ENCODE results near the gene DNASE1L3. TPM values are rescaled to one million over a fixed set of nuclear protein-coding genes. Genes with fewer than 3 reads are reported as not detected.

Gene DNASE1L3
- total and polyA plus RNA-seq, 2 experiments from 2014 or later: not detected

DNA sequence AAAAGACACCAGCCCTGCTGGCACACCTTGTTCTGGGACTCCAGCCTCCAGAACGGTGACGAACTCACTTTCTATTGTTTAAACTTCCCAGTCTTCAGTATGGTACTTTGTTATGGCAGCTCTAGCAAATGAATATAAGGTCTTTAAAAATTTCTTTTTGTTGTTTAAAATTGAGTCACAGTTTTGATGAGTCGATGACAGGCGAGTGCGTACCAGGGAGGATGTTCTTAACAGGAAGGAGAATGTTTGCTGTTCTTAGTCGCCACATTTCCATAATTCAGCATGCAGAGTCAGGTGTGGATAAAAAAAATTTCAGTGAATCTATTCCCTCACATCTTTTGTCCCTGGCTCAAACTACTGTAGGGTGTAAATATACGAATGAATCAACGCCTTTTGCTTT is 12.4 kb downstream of the DNASE1L3 start (continued):
- TF ChIP-seq ZNF114 (CRISPR knock-in tag; IDR thresholded peaks at IDR 0.05) (no peak), POLR2AphosphoS5 (IDR thresholded peaks at IDR 0.05; ENCODE audit: low read depth) (no peak), ZNF331 (CRISPR knock-in tag; IDR thresholded peaks at IDR 0.05; ENCODE audit: low read depth) (no peak), JUNB (IDR thresholded peaks at IDR 0.05; ENCODE audit: unreplicated experiment) (no peak)
- TF ChIP-seq, protein P1, sequence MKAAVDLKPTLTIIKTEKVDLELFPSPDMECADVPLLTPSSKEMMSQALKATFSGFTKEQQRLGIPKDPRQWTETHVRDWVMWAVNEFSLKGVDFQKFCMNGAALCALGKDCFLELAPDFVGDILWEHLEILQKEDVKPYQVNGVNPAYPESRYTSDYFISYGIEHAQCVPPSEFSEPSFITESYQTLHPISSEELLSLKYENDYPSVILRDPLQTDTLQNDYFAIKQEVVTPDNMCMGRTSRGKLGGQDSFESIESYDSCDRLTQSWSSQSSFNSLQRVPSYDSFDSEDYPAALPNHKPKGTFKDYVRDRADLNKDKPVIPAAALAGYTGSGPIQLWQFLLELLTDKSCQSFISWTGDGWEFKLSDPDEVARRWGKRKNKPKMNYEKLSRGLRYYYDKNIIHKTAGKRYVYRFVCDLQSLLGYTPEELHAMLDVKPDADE (IDR thresholded peaks at IDR 0.05): no peak

DNA sequence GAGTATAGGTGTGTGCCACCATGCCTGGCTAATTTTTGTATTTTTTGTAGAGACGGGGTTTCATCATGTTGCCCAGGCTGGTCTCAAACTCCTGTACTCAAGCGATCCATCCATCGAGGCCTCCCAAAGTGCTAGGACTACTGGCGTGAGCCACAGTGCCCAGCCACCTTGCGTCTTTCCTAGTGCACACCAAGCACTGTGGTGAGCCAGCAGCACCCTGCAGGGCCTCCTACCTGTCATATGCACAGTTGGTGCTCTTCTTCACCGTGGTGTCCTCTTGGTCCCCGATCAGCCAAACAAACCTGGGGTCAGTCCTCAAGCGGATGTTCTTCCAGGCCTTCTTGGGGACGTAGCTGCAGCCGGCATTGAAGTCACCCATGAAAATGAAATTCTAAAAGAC is 13.2 kb downstream of the DNASE1L3 start:
- Mint-ChIP-seq H3K9me3 (peaks cover 6% of the 10 kb centered on the region; the same call in 1 of the 3 replicates), H3K4me3 (no peak overlapping the region), H3K27me3 (ENCODE audit: insufficient read depth, low read depth, poor library complexity) (peaks cover 2% of the 10 kb centered on the region), H3K4me1 (no peaks in the 10 kb centered on the region), H3K27ac (no peak overlapping the region), H3K36me3 (ENCODE audit: low read depth) (no peaks in the 10 kb centered on the region)
- Histone ChIP-seq H2AFZ (no peak overlapping the region), H3K27me3 (ENCODE audit: insufficient read depth) (no peaks in the 10 kb centered on the region), H3K4me1 (ENCODE audit: insufficient read depth) (no peaks in the 10 kb centered on the region), H3K4me2 (no peak overlapping the region), H3K79me2 (replicated peaks; ENCODE audit: insufficient read depth) (no peaks in the 10 kb centered on the region), H3K27ac (ENCODE audit: low read depth) (no peak overlapping the region), H3K9me2 (ENCODE audit: insufficient read depth) (no peaks in the 10 kb centered on the region), H3K4me3 (no peak overlapping the region), H4K20me1 (replicated peaks; ENCODE audit: insufficient read depth) (no peaks in the 10 kb centered on the region), H3K36me3 (ENCODE audit: insufficient read depth) (no peaks in the 10 kb centered on the region), H3F3A (replicated peaks; ENCODE audit: low read depth) (no peaks in the 10 kb centered on the region)
- DNase-seq (ENCODE audit: low spot score) (no peak), ATAC-seq (no peak)
- TF ChIP-seq STAT1 (IDR thresholded peaks at IDR 0.05; ENCODE audit: unreplicated experiment) (no peak), POLR2AphosphoS5 (IDR thresholded peaks at IDR 0.05; ENCODE audit: low read depth) (no peak)
- TF ChIP-seq, protein P2, sequence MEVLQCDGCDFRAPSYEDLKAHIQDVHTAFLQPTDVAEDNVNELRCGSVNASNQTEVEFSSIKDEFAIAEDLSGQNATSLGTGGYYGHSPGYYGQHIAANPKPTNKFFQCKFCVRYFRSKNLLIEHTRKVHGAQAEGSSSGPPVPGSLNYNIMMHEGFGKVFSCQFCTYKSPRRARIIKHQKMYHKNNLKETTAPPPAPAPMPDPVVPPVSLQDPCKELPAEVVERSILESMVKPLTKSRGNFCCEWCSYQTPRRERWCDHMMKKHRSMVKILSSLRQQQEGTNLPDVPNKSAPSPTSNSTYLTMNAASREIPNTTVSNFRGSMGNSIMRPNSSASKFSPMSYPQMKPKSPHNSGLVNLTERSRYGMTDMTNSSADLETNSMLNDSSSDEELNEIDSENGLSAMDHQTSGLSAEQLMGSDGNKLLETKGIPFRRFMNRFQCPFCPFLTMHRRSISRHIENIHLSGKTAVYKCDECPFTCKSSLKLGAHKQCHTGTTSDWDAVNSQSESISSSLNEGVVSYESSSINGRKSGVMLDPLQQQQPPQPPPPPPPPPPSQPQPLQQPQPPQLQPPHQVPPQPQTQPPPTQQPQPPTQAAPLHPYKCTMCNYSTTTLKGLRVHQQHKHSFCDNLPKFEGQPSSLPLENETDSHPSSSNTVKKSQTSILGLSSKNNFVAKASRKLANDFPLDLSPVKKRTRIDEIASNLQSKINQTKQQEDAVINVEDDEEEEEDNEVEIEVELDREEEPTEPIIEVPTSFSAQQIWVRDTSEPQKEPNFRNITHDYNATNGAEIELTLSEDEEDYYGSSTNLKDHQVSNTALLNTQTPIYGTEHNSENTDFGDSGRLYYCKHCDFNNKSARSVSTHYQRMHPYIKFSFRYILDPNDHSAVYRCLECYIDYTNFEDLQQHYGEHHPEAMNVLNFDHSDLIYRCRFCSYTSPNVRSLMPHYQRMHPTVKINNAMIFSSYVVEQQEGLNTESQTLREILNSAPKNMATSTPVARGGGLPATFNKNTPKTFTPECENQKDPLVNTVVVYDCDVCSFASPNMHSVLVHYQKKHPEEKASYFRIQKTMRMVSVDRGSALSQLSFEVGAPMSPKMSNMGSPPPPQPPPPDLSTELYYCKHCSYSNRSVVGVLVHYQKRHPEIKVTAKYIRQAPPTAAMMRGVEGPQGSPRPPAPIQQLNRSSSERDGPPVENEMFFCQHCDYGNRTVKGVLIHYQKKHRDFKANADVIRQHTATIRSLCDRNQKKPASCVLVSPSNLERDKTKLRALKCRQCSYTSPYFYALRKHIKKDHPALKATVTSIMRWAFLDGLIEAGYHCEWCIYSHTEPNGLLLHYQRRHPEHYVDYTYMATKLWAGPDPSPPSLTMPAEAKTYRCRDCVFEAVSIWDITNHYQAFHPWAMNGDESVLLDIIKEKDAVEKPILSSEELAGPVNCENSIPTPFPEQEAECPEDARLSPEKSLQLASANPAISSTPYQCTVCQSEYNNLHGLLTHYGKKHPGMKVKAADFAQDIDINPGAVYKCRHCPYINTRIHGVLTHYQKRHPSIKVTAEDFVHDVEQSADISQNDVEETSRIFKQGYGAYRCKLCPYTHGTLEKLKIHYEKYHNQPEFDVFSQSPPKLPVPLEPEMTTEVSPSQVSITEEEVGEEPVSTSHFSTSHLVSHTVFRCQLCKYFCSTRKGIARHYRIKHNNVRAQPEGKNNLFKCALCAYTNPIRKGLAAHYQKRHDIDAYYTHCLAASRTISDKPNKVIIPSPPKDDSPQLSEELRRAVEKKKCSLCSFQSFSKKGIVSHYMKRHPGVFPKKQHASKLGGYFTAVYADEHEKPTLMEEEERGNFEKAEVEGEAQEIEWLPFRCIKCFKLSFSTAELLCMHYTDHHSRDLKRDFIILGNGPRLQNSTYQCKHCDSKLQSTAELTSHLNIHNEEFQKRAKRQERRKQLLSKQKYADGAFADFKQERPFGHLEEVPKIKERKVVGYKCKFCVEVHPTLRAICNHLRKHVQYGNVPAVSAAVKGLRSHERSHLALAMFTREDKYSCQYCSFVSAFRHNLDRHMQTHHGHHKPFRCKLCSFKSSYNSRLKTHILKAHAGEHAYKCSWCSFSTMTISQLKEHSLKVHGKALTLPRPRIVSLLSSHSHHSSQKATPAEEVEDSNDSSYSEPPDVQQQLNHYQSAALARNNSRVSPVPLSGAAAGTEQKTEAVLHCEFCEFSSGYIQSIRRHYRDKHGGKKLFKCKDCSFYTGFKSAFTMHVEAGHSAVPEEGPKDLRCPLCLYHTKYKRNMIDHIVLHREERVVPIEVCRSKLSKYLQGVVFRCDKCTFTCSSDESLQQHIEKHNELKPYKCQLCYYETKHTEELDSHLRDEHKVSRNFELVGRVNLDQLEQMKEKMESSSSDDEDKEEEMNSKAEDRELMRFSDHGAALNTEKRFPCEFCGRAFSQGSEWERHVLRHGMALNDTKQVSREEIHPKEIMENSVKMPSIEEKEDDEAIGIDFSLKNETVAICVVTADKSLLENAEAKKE (CRISPR knock-in tag; IDR thresholded peaks at IDR 0.05): no peak

All from GM23338 (cell line).